IMR-90 (cell line): ENCODE measurements around the gene CDCP1. TPM values are rescaled to one million over a fixed set of nuclear protein-coding genes. Genes with fewer than 3 reads are reported as not detected.

ENCODE experiments used
- ATAC-seq: fragments of 200-7000 bp; cut with Tn5 transposase; 2 replicates; pipeline ENCODE4 v1.9.1; 2020; ENCODE audit warnings: low read depth, mild to moderate bottlenecking, moderate library complexity
- BruUV-seq: library from RNA; stranded (reverse); fragments of 400-500 nt; replicated peaks from 2 replicates; lab custom pipeline; 2021; lab: Mats Ljungman, UMichigan
- CTCF ChIA-PET: fragments of 300-600 bp; formaldehyde crosslinking; extraction: SDS; loops from one replicate; lab custom pipeline; 2021; ENCODE audit warnings: antibody characterized with exemption; lab: Yijun Ruan, JAX
- POLR2A ChIA-PET: fragments of 300-600 bp; sonication (Branson Sonifier 250); formaldehyde crosslinking; loops from one replicate; lab custom pipeline; 2022; ENCODE audit warnings: antibody characterized with exemption; ENCODE audit not compliant: unreplicated experiment; lab: Charles Lee
- DNase-seq: peaks from one replicate; pipeline ENCODE4 v3.0.0; 2013
- H2AFZ ChIP-seq: replicated peaks from 2 replicates; pipeline ENCODE3; 2013; ENCODE audit warnings: low read length, mild to moderate bottlenecking; ENCODE audit not compliant: poor library complexity
- H2AK5ac ChIP-seq: 2 replicates; pipeline ENCODE4 v1.6.1; 2013; ENCODE audit warnings: low read depth, low read length, inconsistent platforms
- H2AK9ac ChIP-seq: replicated peaks from 2 replicates; pipeline ENCODE3; 2013; ENCODE audit warnings: mild to moderate bottlenecking, low read depth, low read length, moderate library complexity; ENCODE audit not compliant: poor library complexity
- H2BK120ac ChIP-seq: 2 replicates; pipeline ENCODE4 v1.6.1; 2013; ENCODE audit warnings: low read depth, low read length, inconsistent platforms
- H2BK15ac ChIP-seq: 3 replicates; pipeline ENCODE4 v1.6.1; 2013; ENCODE audit warnings: low read depth, low read length, inconsistent platforms
- H2BK20ac ChIP-seq: 2 replicates; pipeline ENCODE4 v1.6.1; 2013; ENCODE audit warnings: low read depth, mild to moderate bottlenecking, inconsistent platforms, low read length, moderate library complexity
- H2BK5ac ChIP-seq: 2 replicates; pipeline ENCODE4 v1.6.1; 2013; ENCODE audit warnings: mild to moderate bottlenecking, low read depth, low read length, inconsistent platforms; ENCODE audit not compliant: poor library complexity, severe bottlenecking
- H3K14ac ChIP-seq: replicated peaks from 2 replicates; pipeline ENCODE4 v1.6.1; 2013; ENCODE audit warnings: low read depth, low read length, inconsistent platforms
- H3K18ac ChIP-seq: 2 replicates; pipeline ENCODE4 v1.6.1; 2013; ENCODE audit warnings: low read depth, low read length, control low read depth
- H3K23ac ChIP-seq: 2 replicates; pipeline ENCODE4 v1.6.1; 2013; ENCODE audit warnings: low read depth, low read length, inconsistent platforms
- H3K27ac ChIP-seq: 2 replicates; pipeline ENCODE4 v1.5.1; 2013; ENCODE audit warnings: mild to moderate bottlenecking, control low read depth, low read length; ENCODE audit not compliant: insufficient read depth
- H3K27me3 ChIP-seq: 2 replicates; pipeline ENCODE4 v1.6.1; 2013; ENCODE audit warnings: low read length; ENCODE audit not compliant: control insufficient read depth, insufficient read depth
- H3K36me3 ChIP-seq: 2 replicates; pipeline ENCODE4 v1.6.1; 2013; ENCODE audit warnings: low read length, mixed read lengths; ENCODE audit not compliant: control insufficient read depth, insufficient read depth
- H3K4ac ChIP-seq: 2 replicates; pipeline ENCODE4 v1.6.1; 2013; ENCODE audit warnings: low read depth, low read length, inconsistent platforms
- H3K4me1 ChIP-seq: 2 replicates; pipeline ENCODE4 v1.6.1; 2013; ENCODE audit warnings: low read length, mixed read lengths; ENCODE audit not compliant: control insufficient read depth, insufficient read depth
- H3K4me2 ChIP-seq: 2 replicates; pipeline ENCODE4 v1.6.1; 2013; ENCODE audit warnings: low read depth, mild to moderate bottlenecking, control low read depth, low read length, moderate library complexity
- H3K4me3 ChIP-seq: 2 replicates; pipeline ENCODE4 v1.5.1; 2013; ENCODE audit warnings: low read depth, mild to moderate bottlenecking, control low read depth, low read length, moderate library complexity; ENCODE audit not compliant: insufficient read depth
- H3K56ac ChIP-seq: 2 replicates; pipeline ENCODE4 v1.6.1; 2013; ENCODE audit warnings: low read length, inconsistent platforms; ENCODE audit not compliant: insufficient read depth; ENCODE audit errors: extremely low read depth
- H3K79me1 ChIP-seq, 2 experiments: 2 replicates each; pipeline ENCODE4 v1.6.1; 2013; ENCODE audit warnings: low read length in 2 of 2, inconsistent platforms in 1 of 2, low read depth in 1 of 2
- H3K9ac ChIP-seq: 2 replicates; pipeline ENCODE4 v1.6.1; 2013; ENCODE audit warnings: low read depth, low read length, control low read depth
- H3K9me1 ChIP-seq: 2 replicates; pipeline ENCODE4 v1.6.1; 2013; ENCODE audit warnings: low read length, inconsistent platforms; ENCODE audit not compliant: insufficient read depth
- H3K9me3 ChIP-seq: 2 replicates; pipeline ENCODE4 v1.6.1; 2013; ENCODE audit warnings: low read length; ENCODE audit not compliant: control insufficient read depth, insufficient read depth
- H4K20me1 ChIP-seq: 2 replicates; pipeline ENCODE4 v1.6.1; 2013; ENCODE audit warnings: low read length, inconsistent platforms; ENCODE audit not compliant: insufficient read depth
- H4K5ac ChIP-seq: 2 replicates; pipeline ENCODE4 v1.6.1; 2013; ENCODE audit warnings: mild to moderate bottlenecking, low read depth, low read length, control low read depth
- H4K8ac ChIP-seq, 2 experiments: 2 replicates each; pipeline ENCODE4 v1.6.1; 2013; ENCODE audit warnings: low read depth in 2 of 2, low read length in 2 of 2, control low read depth in 1 of 2, inconsistent platforms in 1 of 2
- H4K91ac ChIP-seq: 2 replicates; pipeline ENCODE4 v1.6.1; 2013; ENCODE audit warnings: low read depth, low read length, inconsistent platforms; ENCODE audit not compliant: insufficient read depth
- BHLHE40 ChIP-seq: fragments of 150-350 bp; IDR thresholded peaks from 2 replicates; pipeline ENCODE4 v1.6.1; 2016; ENCODE audit warnings: mild to moderate bottlenecking, low read depth, low read length
- CEBPB ChIP-seq: IDR thresholded peaks from 2 replicates; pipeline ENCODE4 v1.6.1; 2012; ENCODE audit warnings: low read depth, low read length, improper control_type of control experiment
- CHD1 ChIP-seq: IDR thresholded peaks from 2 replicates; pipeline ENCODE4 v1.6.1; 2012; ENCODE audit warnings: low read depth, low read length, improper control_type of control experiment
- CTCF ChIP-seq: conservative IDR thresholded peaks from 2 replicates; pipeline ENCODE4 v1.5.1; 2012; ENCODE audit warnings: mild to moderate bottlenecking, low read depth, low read length, improper control_type of control experiment
- ELK1 ChIP-seq: fragments of 150-350 bp; IDR thresholded peaks from 2 replicates; pipeline ENCODE4 v1.6.1; 2016; ENCODE audit warnings: low read depth, mild to moderate bottlenecking, low read length, moderate library complexity, borderline replicate concordance
- FOS ChIP-seq: fragments of 150-350 bp; IDR thresholded peaks from 2 replicates; pipeline ENCODE4 v1.6.1; 2016; ENCODE audit warnings: low read depth, low read length
- MAFK ChIP-seq: IDR thresholded peaks from 2 replicates; pipeline ENCODE4 v1.6.1; 2012; ENCODE audit warnings: low read depth, low read length, improper control_type of control experiment
- MAZ ChIP-seq: IDR thresholded peaks from 2 replicates; pipeline ENCODE4 v1.6.1; 2012; ENCODE audit warnings: low read depth, mild to moderate bottlenecking, low read length, improper control_type of control experiment, moderate library complexity, borderline replicate concordance
- MXI1 ChIP-seq: IDR thresholded peaks from 2 replicates; pipeline ENCODE4 v1.6.1; 2012; ENCODE audit warnings: low read depth, mild to moderate bottlenecking, low read length, moderate library complexity, borderline replicate concordance
- NFE2L2 ChIP-seq: fragments of 150-350 bp; IDR thresholded peaks from 2 replicates; pipeline ENCODE4 v1.6.1; 2016; ENCODE audit warnings: low read depth, mild to moderate bottlenecking, low read length
- POLR2A ChIP-seq: IDR thresholded peaks from 2 replicates; pipeline ENCODE4 v1.6.1; 2012; ENCODE audit warnings: mild to moderate bottlenecking, low read depth, low read length
- RAD21 ChIP-seq: IDR thresholded peaks from 2 replicates; pipeline ENCODE4 v1.6.1; 2012; ENCODE audit warnings: low read length, improper control_type of control experiment
- RCOR1 ChIP-seq: IDR thresholded peaks from 2 replicates; pipeline ENCODE4 v1.6.1; 2012; ENCODE audit warnings: mild to moderate bottlenecking, low read length, improper control_type of control experiment; ENCODE audit not compliant: insufficient replicate concordance
- RFX5 ChIP-seq: IDR thresholded peaks from 2 replicates; pipeline ENCODE4 v1.8.0; 2012; ENCODE audit warnings: low read depth, mild to moderate bottlenecking, low read length, moderate library complexity
- SMC3 ChIP-seq: fragments of 150-350 bp; IDR thresholded peaks from 2 replicates; pipeline ENCODE4 v1.6.1; 2016; ENCODE audit warnings: low read depth, mild to moderate bottlenecking, antibody characterized with exemption, low read length, moderate library complexity
- USF2 ChIP-seq: fragments of 150-350 bp; IDR thresholded peaks from 2 replicates; pipeline ENCODE4 v1.6.1; 2017; ENCODE audit warnings: mild to moderate bottlenecking, antibody characterized with exemption, low read length, low read depth
- WGBS, 2 experiments: methylation state at CpG; one replicate each; pipeline versions ENCODE4 v1.1.5 to v1.1.7; 2013; ENCODE audit warnings: missing lambda C conversion rate in 2 of 2; ENCODE audit not compliant: insufficient read length in 1 of 2; ENCODE audit errors: extremely low coverage in 2 of 2; 5-methylcytosine and 5-hydroxymethylcytosine counted together
- dilution Hi-C: fragments of 300-500 bp; cut with HindIII; formaldehyde crosslinking; loops from one replicate; pipeline ENCODE4 v1.14.3; 2018; ENCODE audit warnings: low sequenced_read_pairs; ENCODE audit not compliant: unreplicated experiment
- in situ Hi-C: fragments of 300-500 bp; cut with MboI; formaldehyde crosslinking; loops from 3 replicates; pipeline ENCODE4 v1.14.3; 2019; ENCODE audit warnings: low sequenced_read_pairs, inconsistent platforms, mixed read lengths
- intact Hi-C: fragments of 100-400 bp; cut with micrococcal nuclease; formaldehyde crosslinking; loops from 2 replicates; pipeline ENCODE4 v1.10.0; 2022
- polyA plus RNA-seq, 3 experiments: library from polyadenylated mRNA; depleted of rRNA; stranded (reverse); fragments of >200 nt; gene quantifications; 2 replicates each; pipeline ENCODE4 v1.2.3, GENCODE V29; 2012; ENCODE audit warnings: low replicate concordance in 1 of 3
- total RNA-seq: library from RNA; depleted of rRNA; stranded (reverse); fragments of >200 nt; gene quantifications from 2 replicates; pipeline ENCODE4 v1.2.3, GENCODE V29; 2012

CDCP1 gene
- total and polyA plus RNA-seq, 2 of the 4 experiments (the other 2 are of a cell fraction): 2.5 to 3.8 TPM

GRCh38 chr3:45041666-45042065, 104.5 kb downstream of the CDCP1 start:
- peak overlapping the region; percentile 85 to 94 for H4K8ac ChIP-seq
- peak overlapping the region; percentile 22 for H2BK5ac ChIP-seq
- BruUV-seq: no TSS peak
- no peak overlapping the region for H3K4me3 ChIP-seq
- no peaks in the 10 kb centered on the region for H3K9me3 ChIP-seq
- peak overlapping the region; percentile 63 for H3K56ac ChIP-seq
- peak overlapping the region; percentile 94 for H2BK20ac ChIP-seq
- no peaks in the 10 kb centered on the region for H3K27me3 ChIP-seq
- dilution Hi-C loops (loop anchor here (25.0 kb wide), 1 partner anchor 471 kb away; no protein-coding TSS in a partner anchor), in situ Hi-C loops (loop anchor here (5.0 to 25.0 kb wide), 2 partner anchors 181 to 1046 kb away; no protein-coding TSS in a partner anchor), intact Hi-C loops (loop anchor here (5.0 to 10.0 kb wide), 2 partner anchors 81 to 553 kb away; partner anchors contain the start of gene LIMD1)
- WGBS, 2 experiments: no CpG with 5 or more reads among the region's 2 CpGs
- peak overlapping the region; percentile 95 for H4K91ac ChIP-seq
- peaks cover 10% of the 10 kb centered on the region for H3K9me1 ChIP-seq
- no peaks in the 10 kb centered on the region for H4K20me1 ChIP-seq
- peak overlapping the region; percentile 16 for H3K27ac ChIP-seq
- H2AK9ac ChIP-seq: peak overlapping the region; percentile 52
- peak overlapping the region; percentile 93 for H4K5ac ChIP-seq
- ATAC-seq (no peak), DNase-seq (no peak)
- H3K23ac ChIP-seq: peak overlapping the region; percentile 69
- peak overlapping the region; percentile 94 for H3K18ac ChIP-seq
- peak overlapping the region; percentile 96 for H2BK120ac ChIP-seq
- H3K79me1 ChIP-seq: peaks cover 0 to 9% of the 10 kb centered on the region in 2 experiments; a peak in 1 of 4 replicates
- TF ChIP-seq NFE2L2 (no peak), MXI1 (no peak), RCOR1 (no peak), USF2 (no peak), ELK1 (no peak), CEBPB (no peak), RFX5 (no peak), CHD1 (no peak), SMC3 (no peak), FOS (no peak), RAD21 (no peak), BHLHE40 (no peak), POLR2A (no peak), MAFK (no peak), CTCF (no peak), MAZ (no peak)
- H3K4me2 ChIP-seq: no peak overlapping the region
- ChIA-PET POLR2A (interaction anchor here (0.9 kb wide), 1 partner anchor 179 kb away, joined by 3 read pairs; no protein-coding TSS in a partner anchor), CTCF (interaction anchor here (0.8 to 5.0 kb wide), 11 partner anchors 13 to 614 kb away, joined by 3 to 27 read pairs (median 4); partner anchors contain the start of gene TMEM158)
- H3K4ac ChIP-seq: peak overlapping the region; percentile 92
- peaks cover 24% of the 10 kb centered on the region for H3K4me1 ChIP-seq
- H3K9ac ChIP-seq: peak overlapping the region; percentile 12; the same call in 1 of the 2 replicates
- no peaks in the 10 kb centered on the region for H3K36me3 ChIP-seq
- peak overlapping the region; percentile 93 for H3K14ac ChIP-seq
- H2BK15ac ChIP-seq: peak overlapping the region; percentile 86
- peak overlapping the region; percentile 28 for H2AFZ ChIP-seq
- H2AK5ac ChIP-seq: peak overlapping the region; percentile 93
